Gastrocnemius medialis (tissue), 4 donors: ENCODE data around the gene RNLS.

ENCODE experiments used
- CTCF ChIP-seq, 5 experiments: fragments of 450-650 bp in 3 of 5; fragments of 200-600 bp in 2 of 5; sonication (generic) in 2 of 5; IDR thresholded peaks in 4 of 5; conservative IDR thresholded peaks in 1 of 5; 1 replicate in 4 of 5; 2 replicates in 1 of 5; pipeline ENCODE4 v1.5.1; 2016 to 2019; ENCODE audit warnings: antibody characterized with exemption in 5 of 5, mild to moderate bottlenecking in 3 of 5, moderate library complexity in 3 of 5
- POLR2A ChIP-seq, 2 donors: fragments of 450-650 bp; IDR thresholded peaks; one replicate each; pipeline ENCODE4 v1.6.1; 2017; ENCODE audit warnings: antibody characterized with exemption in 2 of 2, mild to moderate bottlenecking in 2 of 2, moderate library complexity in 2 of 2

GRCh38 chr10:88297103-88297502 is 286.0 kb downstream of the RNLS start:
- TF ChIP-seq POLR2A (IDR thresholded peaks at IDR 0.05), result no peak
- no peak for TF ChIP-seq CTCF (IDR thresholded peaks at IDR 0.05 in 4 of 5, conservative IDR thresholded peaks at IDR 0.05 in 1 of 5)
